ENCODE data around the gene P2RX1.
"Not testable (repeated sequence)": the region's sequence is repeated elsewhere in the genome, so short reads cannot be mapped to it uniquely, and the experiment has no call there.

Gene P2RX1

GRCh38 chr17:3857261-3858105 is 58.8 kb downstream of the P2RX1 start:
- DNase-seq (ENCODE audit: low read depth): no peak

GRCh38 chr17:3854204-3854603 is 62.1 kb downstream of the P2RX1 start:
- not testable (repeated sequence) for DNase-seq (ENCODE audit: low read depth)

- no peak for DNase-seq (ENCODE audit: low read depth)
Observed at GRCh38 chr17:3852561-3852960, 63.7 kb downstream of the P2RX1 start.

GRCh38 chr17:3851461-3852100 is 64.7 kb downstream of the P2RX1 start:
- no peak for DNase-seq (ENCODE audit: low read depth)

- no peak for DNase-seq (ENCODE audit: low read depth)
Observed at GRCh38 chr17:3848229-3848835, 67.9 kb downstream of the P2RX1 start.

- DNase-seq (ENCODE audit: low read depth): no peak
Observed at GRCh38 chr17:3847165-3847670, 69.0 kb downstream of the P2RX1 start.
